D341Med (cell line): ENCODE results near the gene TCF4.
A peak's percentile ranks its signal among the peaks of the same experiment; 100 is the strongest.

Experiments
- DNase-seq: peaks from one replicate; pipeline ENCODE4 v3.0.0; 2012; ENCODE audit warnings: low spot score

The TCF4 gene

GRCh38 chr18:55439056-55439455 lies 148.9 kb downstream of the TCF4 start:
- no peak for DNase-seq

GRCh38 chr18:55435592-55435991 lies 152.4 kb downstream of the TCF4 start:
- no peak for DNase-seq

DNA sequence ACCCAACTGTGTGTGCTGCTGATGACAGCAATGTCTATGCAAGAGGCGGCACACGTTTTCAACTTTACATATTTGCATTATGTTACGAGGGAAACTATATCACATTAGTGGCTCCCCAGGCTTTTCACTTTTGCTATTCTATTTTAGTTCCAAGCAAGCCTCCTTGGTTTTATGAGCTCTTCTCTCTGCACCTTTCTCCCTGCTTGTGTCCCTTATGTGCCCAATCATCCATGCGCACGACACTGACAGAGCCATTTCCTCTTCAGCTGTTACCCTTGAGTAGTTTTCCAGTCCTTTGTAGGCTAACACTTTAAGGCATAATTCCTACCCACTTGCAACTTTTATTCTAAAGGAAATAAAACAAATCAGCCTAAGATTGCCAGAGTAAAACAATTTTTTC lies 154.3 kb downstream of the TCF4 start:
- no peak for DNase-seq

DNA sequence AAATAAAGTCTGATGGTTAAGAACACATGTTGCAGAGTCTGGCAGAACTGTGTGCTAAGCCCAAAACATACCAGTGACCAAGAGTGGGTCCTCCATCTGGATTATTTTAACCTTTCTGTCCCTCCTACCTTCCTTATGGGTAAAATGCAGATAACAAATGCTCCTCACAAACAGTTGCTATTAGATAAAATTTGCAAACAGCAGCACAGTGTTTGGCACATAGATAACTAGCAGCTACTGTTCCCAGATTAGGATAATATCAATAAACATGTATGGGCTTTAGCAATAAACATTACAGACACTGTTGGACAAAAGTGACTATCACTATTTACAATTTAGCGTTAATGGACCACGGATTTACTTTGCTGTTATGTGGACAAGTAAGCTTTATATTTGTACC lies 154.9 kb downstream of the TCF4 start:
- no peak for DNase-seq

- no peak for DNase-seq
Observed at GRCh38 chr18:55432307-55433040, 155.5 kb downstream of the TCF4 start.

DNA sequence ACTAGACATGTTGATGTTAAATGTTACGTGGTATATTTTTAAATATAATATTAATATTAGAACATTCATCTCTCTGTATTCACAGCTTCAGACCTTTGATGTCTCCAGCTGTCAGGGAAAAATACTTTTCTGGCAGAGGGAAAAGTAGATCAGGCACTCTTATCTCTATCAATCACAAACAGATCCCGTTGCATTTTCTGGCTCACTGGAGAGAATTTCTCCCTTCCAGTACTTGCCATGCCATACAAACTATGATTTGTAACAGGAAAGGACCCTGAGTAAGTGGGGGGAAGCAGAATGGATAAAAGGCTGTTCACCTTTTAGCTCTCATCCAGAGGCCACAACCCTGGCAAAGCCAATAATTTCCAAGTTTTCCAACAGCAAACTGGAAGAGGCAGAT lies 158.0 kb downstream of the TCF4 start:
- no peak for DNase-seq

- DNase-seq = no peak
Observed at GRCh38 chr18:55427951-55428350, 160.0 kb downstream of the TCF4 start.

DNA sequence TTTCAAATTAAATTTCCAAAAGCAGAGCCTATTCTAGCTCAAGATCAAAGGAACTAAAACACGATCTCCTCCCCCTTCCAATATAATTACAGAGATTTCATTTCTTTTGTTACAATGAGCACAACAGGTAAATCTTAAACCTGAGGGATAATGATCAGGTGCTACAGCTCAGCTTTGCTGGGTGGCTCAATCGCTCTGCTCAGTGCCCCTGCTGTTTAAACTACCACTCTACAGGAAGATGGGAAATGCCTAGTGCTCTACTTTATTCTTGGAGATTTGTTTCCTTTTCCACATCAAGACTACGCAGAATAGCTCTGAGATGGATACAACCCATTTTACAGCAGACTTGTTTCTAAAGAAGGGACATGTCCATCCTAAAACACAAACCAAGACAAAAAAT lies 162.3 kb downstream of the TCF4 start:
- no peak for DNase-seq

GRCh38 chr18:55422456-55423180 lies 165.4 kb downstream of the TCF4 start:
- no peak for DNase-seq

- no peak for DNase-seq
Observed at GRCh38 chr18:55421615-55422419, 166.2 kb downstream of the TCF4 start.

DNA sequence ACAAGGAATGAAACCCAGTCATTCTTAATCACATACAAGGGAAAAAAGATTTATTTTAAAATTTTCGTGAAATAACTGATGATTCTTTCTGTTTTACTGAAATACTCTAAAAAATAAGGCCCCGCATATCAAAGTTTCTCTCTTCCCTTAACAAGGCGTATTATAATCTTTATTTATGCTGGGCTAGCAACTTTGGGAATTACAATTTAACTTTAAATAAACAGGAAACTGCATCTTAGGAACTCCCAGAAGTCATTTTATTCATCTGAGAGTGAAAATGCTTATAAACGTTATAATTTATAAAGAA lies 166.7 kb downstream of the TCF4 start:
- no peak for DNase-seq

- DNase-seq = no peak
Observed at GRCh38 chr18:55420665-55421307, 167.2 kb downstream of the TCF4 start.

DNA sequence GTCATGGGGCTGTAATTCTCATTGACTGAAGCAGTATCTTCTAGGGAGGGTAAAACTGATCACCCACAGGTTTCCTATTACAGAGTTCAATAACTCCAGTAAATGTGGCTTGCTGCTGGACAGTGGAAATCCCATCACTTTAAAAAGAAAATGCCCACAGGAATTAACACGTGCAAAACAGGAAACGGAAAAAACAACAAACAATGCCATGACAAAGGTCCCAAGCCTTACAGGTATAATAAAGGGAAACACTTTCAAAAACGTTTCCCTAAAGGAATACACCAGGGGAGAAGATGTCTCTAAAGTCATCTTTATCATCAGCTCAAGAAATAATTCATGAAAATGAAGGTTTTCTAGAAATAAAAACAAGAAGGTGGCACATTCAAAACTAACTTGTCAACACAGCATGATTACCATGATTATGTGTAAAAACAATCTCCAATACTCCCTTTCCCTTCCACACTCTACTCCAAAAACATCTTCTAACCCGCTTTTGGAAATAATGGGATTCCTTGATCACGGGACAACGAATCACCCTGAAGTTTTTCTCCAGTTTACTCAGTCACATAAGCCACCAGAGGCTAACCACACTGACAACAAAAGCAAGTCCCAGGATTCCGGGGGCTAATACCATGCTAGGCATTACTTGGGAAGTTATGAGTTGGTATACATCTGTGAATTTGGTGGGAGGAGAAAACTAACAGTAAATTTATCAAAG lies 167.9 kb downstream of the TCF4 start:
- DNase-seq = no peak

GRCh38 chr18:55419132-55419946 lies 168.7 kb downstream of the TCF4 start:
- no peak for DNase-seq

- no peak for DNase-seq
Observed at GRCh38 chr18:55418439-55418838, 169.6 kb downstream of the TCF4 start.

GRCh38 chr18:55416791-55417190 lies 171.2 kb downstream of the TCF4 start:
- no peak for DNase-seq

GRCh38 chr18:55415258-55415871 lies 172.6 kb downstream of the TCF4 start:
- DNase-seq = peak; percentile 82

DNA sequence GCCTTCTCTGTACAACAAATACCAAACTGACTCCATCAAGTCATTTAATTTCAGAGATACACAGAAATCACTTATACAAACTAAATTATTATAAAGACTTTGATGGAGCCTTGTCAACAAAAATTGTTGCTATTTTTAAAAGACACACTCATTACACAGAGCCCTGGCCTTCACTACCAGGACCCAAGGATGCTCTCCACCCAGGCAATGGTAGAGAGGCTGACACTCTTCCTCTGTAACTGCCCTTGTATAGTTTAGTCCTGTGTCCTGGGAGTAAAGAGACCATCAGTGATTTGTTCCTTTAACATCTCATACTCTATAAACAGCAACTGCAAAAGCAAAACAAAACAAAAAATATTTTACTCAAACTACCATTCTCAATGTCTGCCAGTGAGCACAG lies 173.5 kb downstream of the TCF4 start:
- DNase-seq = no peak

DNA sequence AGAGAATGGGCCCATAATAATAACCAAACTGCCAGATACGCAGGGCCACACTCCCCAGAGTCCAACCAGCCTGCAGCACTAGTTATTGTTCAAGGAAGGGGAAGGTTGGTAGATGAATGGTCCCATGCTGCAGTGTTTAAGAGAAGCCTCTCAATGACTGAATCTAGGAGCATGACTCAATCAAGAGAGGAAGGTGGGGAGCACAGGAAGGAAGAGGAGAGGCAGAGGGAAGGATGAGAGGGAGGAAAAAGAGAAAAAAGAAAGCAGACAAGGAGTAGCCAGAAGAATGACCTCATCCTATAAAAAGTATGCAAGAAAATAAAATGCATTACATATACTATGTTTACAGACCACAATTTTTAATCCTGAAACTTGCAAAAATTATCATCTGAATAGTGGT lies 174.5 kb downstream of the TCF4 start:
- no peak for DNase-seq

GRCh38 chr18:55407774-55408535 lies 180.0 kb downstream of the TCF4 start:
- DNase-seq = no peak
